Measurements from ENCODE around the gene CA11.
"Not testable (repeated sequence)": the region's sequence is repeated elsewhere in the genome, so short reads cannot be mapped to it uniquely, and the experiment has no call there.

The CA11 gene

DNA sequence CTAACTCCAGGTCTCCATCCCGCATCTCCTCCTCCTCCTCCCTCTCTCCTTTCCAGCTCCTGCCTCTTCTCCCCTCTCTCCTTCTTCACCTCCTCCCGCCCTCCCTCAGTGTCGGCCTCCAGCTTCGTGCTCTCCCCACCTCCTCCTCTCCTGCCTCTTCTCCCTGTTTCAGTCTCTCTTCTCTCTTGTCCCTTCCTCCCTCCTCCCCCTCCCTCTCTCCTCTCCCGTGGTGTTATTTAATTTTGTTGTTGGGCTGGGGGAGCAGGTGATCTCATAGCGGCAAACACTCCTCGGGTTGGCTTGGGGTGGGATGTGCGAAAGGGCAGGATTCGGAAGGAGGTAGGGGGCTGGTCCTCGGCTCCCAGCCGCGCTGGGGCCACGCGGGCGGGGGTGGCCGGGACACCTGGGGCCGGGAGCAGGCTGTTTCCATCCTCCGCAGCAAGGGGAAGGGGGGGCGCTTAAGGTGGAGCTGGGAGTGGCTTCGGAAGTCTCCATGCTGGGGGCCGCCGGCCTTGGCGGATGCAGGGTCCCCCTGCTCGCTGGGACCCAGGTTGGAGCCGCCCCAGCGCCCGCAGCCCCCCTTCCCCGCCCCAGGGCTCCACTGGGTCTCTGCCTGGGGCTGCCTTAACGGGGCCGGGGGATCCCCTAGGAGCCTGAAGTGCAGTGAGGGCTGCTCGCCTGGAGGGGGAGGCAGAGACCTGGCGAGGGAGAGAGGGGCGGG, at the start of gene CA11:
TSS of gene CA11 (minus strand) at position 187 of the 721 bp plus-strand sequence. CDS start 555 bp downstream, outside the sequence.
- peak; percentile 26 for DNase-seq (ENCODE audit: low read depth)

DNA sequence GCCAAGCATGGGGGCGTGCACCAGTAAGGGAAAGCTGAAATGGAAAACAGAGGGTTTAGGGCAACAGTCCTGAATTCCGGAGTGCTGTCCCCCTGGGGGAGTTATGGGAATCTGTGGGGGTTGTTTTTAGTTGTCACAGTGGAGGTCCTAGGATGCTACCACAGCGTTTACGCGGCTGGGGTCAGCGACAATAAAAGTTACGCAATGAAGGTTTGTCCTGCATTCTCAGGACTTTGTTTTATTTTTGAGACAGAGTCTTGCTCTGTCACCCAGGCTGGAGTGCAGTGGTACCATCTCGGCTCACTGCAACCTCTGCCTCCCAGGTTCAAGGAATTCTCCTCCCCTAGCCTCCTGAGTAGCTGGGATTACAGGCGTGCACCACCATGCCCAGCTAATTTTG, 47.6 kb upstream of the CA11 start:
- not testable (repeated sequence) for DNase-seq (ENCODE audit: low read depth)

DNA sequence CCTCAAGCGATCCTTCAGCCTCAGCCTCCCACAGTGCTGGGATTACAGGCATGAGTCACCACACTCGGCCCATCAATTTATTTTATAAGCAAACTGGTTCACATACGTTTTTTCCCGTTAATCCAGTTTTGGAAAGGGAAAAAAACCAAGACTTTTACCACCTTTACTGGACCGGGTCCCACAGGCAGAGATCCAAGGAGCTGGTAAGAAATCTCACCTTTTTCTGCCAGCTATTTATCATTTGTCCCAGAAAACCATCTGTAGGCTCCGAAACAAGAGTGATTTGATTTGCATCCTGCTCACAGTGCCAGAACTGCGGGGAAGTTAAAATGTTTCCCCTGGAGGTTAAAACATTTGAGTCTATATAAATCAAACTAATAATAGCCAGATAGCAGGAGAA, 43.5 kb upstream of the CA11 start:
- DNase-seq (ENCODE audit: low read depth) = no peak

DNA sequence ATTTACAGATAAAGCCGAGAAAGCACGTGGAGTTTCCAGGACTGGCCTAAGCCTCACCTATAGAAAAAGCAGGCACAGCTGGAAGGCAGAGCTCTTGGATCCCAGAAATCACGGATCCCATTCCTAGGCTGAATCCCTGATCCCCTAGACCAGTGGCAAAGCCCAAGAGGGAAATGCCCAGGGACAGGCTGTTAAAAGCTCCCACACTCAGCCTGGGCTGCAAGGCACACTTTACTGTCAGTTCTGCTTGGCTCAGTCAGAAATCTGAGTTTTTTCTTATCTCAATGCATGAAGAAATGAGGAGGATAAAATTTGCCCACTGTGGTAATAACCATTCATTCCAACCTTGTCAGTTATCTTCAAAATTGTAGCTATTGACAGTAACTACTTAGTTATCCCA, 41.8 kb upstream of the CA11 start:
- no peak for DNase-seq (ENCODE audit: low read depth)

DNA sequence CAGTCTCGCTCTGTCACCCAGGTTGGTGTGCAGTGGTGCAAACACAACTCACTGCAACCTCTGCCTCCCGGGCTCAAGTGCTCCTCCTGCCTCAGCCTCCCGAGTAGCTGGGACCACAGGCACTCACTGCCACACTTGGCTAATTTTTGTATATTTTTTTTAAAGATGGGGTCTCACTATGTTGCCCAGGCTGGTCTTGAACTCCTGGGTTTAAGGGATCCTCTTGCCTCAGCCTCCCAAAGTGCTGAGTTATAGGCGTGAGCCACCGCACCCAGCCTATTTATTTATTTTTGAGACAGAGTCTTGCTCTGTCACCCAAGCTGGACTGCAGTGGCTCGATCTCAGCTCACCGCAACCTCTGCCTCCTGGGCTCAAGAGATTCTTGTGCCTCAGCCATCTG, 40.6 kb upstream of the CA11 start:
- DNase-seq (ENCODE audit: low read depth) = not testable (repeated sequence)

DNA sequence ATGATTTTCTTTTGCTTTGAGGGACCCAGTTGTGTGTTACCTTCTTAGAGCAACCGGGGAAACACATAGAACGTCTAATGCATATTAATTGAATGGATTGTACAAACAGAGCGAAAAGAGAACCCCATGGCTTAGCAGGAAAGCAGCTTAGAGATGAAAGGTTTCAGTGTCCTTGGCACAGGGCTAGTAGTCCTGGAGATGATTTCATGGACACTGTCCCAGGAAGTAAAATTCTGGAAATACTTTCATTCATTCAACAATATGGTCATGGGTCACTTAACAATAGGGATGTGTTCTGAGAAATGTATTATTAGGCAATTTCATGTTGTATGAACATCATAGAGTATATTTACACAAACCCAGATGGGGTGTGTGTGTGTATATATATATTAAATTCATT, 40.1 kb upstream of the CA11 start:
- no peak for DNase-seq (ENCODE audit: low read depth)

DNA sequence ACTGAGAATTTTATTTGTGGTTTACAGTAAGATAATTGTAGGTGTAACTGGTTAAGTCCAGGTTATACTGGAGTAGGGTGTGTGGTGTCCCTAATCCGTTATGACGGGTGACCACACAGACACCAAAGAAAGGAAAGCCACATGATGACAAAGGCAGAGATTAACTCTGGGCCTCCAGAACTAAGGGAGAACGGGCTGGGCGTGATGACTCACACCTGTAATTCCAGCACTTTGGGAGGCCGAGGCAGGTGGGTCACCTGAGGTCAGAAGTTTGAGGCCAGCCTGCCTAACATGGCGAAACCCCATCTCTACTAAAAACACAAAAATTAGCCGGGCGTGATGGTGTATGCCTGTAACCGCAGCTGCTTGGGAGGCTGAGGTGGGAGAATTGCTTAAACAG, 39.6 kb upstream of the CA11 start:
- DNase-seq (ENCODE audit: low read depth) = no peak

DNA sequence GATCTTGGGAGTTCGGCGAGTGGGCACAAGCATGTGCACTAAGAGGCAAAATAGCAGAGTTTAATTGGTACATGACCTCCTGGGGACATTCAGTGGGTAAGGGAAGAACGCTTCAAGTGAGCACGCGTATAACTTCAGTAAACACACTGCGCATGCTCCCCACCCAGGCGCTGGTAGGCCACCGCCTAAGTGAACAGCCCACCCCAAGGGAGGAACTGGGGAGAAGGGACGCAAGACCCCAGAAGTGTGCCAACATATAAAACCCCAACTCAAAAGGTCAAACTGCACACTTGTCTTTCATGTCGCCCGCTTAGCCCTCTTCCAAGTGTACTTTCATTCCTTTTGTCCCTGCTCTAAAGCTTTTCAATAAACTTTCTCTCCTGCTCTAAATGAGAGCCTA, 37.4 kb upstream of the CA11 start:
- DNase-seq (ENCODE audit: low read depth) = no peak

DNA sequence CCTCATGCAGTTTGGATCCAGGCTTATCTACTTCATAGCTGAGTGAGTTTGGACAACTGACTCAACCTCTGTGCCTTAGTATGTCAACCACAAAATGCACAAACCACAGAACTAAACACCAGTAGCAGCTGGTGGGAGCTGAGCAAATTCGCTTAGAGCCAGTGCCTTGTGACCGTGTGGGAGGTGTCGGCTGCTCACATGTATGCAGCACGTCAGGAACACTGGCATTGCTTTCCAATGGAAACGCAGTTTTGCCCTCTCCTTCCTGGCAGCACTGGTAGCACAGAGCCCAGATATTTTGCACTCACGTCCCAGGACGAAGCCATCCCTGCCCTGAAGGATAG, 35.1 kb upstream of the CA11 start:
- peak; percentile 84 for DNase-seq (ENCODE audit: low read depth)

DNA sequence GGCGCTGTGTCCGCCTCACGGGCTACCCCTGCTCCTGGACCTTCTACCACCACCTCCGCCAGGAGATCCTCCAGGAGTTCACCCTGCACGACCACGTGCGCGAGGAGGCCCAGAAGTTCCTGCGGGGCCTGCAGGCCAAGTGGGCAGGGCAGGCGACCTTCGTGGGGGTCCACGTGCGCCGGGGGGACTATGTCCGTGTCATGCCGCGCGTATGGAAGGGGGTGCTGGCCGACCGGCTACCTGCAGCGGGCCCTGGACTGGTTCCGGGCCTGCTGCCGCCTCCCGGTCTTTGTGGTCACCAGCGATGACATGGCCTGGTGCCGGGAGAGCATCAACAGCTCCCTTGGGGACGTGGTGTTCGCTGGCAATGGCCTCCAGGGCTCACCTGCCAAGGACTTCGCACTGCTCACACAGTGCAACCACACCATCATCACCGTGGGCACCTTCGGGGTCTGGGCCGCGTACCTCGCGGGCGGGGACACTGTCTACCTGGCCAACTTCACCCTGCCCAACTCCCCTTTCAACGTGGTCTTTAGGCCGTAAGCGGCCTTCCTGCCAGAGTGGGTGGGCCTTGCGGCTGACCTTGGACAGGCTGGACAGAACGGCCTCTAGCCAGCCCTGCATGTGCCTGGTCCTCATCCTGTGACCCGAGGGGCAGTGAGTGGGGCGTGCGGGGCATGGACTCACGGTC, 34.6 kb upstream of the CA11 start:
- no peak for DNase-seq (ENCODE audit: low read depth)

DNA sequence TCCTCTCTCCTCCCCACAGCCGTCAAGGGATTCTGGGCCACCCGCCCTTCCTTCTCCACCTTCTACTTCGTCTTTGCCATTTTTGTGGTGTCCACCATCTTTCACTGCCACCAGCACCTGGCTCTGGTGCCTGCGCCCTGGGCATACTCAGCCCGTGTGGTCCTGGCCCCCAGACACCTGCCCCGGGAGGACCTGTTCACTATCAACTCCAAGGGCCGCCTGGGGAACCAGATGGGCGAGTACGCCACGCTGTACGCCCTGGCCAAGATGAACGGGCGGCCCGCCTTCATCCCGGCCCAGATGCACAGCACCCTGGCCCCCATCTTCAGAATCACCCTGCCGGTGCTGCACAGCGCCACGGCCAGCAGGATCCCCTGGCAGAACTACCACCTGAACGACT, 34.0 kb upstream of the CA11 start:
- not testable (repeated sequence) for DNase-seq (ENCODE audit: low read depth)

DNA sequence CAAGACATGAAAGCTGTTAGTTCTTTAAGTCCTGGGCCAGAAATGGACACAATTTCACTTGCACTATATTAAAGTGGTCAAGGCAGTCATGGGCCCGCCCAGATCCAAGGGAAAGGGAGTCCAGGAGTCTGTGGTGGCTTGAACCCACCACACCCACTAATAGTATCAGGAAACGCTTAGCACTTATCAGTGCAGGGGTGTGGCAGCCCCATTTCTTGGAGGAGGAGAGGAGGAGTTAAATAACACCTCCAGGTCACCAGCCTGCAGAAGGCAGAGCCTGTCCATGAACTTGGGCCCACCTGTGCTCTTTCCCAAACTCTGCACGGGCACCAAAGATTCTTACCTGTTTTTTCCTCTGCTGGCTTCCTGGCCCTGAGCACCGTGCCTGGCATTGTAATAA, 32.2 kb upstream of the CA11 start:
- DNase-seq (ENCODE audit: low read depth) = no peak

DNA sequence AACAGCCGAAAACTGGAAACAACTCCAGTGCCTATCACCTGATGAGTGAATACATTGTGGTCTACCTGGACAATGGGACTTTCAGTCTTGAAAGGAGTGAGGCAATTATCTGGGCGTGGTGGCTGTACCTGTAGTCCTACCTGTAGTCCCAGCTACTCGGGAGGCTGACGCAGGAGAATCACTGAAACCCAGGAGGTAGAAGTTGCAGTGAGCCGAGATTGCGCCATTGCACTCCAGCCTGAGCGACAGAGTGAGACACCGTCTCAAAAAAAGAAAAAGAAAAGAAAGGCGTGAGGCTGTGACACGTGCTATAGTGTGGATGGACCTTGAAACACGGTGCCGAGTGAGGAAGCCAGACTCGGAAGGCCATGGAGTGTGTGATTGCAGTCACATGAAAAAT, 30.9 kb upstream of the CA11 start:
- DNase-seq (ENCODE audit: low read depth) = no peak

DNA sequence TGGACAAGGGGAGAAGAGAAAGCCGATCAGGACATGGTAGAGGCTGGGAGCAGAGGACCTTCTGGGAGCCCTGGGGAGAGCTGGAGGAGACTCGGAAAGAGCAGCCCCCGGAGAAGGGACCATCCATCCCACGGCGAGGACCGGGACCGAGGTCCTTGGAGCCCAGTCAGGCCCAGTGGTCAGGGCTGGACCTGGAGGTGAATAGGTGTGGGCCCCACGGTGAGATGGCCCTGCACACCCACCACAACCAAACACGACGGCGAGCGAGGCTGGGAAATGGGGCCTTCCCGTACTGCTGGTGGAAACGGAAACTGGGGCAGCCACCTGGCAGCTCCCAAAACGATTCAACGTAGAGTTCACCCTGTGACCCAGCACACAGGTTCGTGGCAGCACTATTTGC, 30.5 kb upstream of the CA11 start:
- no peak for DNase-seq (ENCODE audit: low read depth)

DNA sequence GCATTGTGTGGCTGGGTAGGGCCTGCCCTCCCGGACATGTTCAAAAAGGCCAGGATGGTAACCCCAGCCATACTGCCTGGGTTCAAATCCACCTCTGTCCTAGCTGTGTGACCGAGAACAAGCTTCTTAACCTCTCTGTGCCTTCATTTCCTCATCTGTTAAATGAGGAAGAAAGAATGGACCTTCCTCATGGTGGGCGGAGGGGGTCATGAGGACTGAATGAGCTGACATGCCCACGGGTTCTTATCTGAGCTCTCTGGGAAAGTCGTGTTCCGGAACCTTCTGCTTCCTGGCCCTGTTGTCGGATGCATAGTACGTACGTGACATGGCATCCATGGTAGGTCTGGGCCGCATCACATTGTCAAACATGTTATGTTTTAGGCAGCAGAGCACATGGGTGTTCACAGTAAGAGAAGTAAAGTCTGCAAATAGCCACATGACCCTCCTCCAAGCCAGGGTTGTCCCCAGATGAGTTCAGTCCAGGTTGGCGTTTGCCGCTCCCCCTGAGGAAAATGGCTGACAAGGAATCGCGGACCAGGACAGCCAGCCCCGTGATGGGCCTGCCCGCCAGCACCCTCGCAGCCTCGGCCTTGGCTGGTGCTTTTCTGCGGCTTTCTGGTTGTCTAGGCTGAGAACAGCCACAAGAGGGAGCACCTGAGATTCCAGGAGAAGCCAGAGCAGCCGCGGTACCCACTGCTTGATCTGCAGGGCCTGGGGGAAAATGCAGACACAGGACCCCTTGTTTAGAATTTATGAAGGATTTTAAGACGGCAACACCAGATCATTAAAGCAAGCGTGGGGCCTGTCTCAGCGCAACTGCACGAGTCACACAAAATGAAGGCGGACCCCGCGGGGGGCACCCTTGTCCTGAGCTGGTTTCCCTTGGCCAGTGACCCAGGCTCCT, 29.2 kb upstream of the CA11 start:
- DNase-seq (ENCODE audit: low read depth) = no peak

DNA sequence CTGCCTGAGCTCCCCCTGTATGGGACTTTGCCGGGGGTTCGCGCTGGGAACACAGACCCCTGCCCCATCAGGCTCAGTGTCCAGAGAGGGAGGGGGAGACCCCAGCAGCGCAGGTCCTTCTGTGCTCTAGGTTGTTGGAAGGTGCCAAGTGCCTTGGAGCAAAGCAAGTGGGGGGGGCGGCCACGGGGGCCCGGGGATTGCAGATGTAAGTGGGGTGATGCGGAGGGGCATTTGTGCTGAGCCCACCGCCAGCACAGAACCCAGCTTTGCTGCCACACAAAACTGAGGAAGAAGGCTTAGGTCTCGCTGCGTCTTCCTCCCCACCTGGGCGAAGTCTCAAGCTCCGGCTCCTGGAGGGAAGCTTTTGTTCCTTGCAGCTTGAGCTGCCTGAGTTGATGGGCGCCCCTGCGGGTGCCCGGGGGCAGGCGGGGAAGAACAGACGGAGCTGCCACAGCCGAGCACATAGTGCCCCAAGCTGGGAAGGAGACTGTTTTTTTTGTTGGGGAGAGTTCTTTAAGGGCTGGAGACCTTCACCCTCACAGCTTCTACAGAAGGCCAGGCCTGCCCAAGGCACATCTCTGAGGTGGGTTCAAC, 28.3 kb upstream of the CA11 start:
- no peak for DNase-seq (ENCODE audit: low read depth)

DNA sequence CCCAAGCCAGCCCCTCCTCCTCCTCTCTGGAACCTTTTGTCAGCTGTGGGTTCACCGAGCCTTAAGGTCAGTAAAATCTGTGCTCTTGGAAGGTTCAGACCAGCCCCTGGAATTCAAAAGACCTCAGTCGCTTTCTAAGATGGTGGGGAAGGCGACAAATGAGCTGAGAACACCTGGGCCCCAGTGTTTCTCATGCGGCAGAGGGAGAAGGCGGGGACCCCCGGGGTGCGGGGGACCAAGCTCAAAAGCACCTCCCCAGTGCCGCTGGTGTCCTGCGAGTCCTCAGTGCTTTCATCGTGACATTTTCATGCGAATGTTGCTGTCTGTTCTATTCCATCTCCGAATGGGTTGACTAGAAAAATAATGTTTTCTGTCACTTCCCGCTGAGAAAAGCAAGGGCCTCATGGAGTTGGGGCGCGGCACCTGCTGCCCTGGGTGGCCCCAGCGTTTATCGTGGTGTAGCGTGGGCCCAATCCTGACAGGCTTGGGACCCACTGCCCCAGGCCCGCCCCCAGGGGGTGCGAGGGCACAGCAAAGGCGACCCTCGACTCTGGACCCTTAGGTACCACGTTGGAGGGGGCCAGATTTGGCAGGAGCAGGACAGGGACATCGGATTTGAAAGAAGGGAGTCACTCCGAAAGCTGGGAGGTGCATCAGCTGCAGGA, 27.6 kb upstream of the CA11 start:
- no peak for DNase-seq (ENCODE audit: low read depth)

DNA sequence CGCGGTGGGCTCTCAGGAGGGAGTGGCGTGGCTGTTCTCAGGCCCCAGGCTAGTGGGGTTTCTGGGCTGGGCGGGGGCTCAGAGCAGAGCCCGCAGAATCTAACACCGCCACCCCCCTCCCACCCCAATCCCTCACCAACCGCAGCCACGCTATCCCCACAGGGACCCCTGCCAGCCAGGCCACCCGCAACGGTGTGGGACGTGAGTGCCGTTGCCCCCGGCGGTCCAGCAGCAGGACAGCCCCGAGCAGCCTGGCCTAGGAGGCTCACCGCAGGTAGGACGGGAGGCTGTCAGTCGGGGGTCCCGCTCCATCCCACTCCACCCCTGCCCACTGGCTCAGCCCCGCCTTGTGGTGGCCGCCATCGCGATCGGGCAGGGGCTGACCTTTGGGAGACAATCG, 27.0 kb upstream of the CA11 start, which contains the start of gene NTN5:
TSS of gene NTN5 (minus strand) at position 24 of the 400 bp plus-strand sequence. CDS start 2,031 bp downstream, outside the sequence.
- no peak for DNase-seq (ENCODE audit: low read depth)

DNA sequence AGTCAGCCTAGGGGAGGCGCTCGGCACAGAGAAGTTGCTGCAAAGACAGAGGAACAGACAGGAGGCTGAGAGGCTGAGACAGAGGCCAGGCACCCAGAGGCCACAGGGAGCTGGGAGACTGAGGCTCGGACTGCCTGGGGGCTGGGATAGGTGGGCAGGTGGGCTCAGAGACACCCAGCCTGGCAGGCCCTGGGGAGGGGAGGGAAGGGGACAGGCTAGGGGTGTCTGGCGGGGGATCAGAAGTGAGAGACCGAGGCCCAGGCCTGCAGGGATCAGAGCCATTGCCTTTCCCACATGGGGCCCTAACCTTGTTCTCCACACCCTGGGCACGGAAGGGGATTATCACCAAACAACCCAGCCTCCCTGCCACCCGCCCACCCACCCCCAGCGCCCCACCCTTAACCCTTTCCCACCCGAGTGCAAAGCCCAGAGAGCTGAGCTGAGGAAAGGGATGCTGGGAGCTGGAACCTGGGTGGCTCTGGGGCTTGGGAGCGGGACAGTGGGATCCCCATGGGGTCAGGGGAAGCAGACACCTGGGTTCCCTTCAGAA, 25.5 kb upstream of the CA11 start:
- no peak for DNase-seq (ENCODE audit: low read depth)

DNA sequence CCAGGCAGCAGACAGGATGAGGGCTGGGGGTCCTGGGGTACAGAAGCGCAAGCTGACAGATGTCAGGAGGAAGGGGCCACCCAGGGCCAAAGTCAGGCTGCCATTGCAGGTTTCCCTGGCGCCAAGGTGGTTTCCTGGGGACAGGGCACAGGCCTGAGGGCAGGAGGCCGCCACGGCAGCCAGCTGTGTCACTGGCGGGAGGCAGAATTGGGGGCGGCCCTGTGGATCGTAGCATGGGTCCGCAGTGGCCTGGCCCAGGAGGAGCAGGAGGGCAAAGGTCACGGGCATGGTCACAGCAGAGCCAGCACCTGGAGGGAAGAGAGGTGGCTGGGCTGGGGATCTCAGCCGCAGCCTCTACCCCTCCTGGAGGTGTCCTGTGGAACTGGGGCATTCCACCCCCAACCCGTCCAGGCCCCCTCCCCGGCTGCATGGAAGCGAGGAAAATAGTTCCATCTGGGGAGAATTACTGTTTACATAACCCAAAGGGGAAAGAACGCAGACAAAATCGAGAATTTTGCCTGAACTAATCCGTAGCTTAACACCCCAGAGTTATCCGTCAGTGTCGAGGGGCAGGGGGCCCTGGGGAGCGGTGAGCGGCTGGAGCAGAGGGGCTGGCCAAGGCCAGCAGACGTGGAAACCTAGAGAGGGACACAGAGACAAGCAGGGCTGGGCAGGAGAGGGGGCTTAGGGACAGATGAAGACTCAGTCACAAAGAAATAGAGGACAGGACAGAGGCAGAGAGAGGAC, 24.9 kb upstream of the CA11 start:
- DNase-seq (ENCODE audit: low read depth) = no peak

All from non-pigmented ciliary epithelial cell (primary cell).